ENCODE data around the gene GPANK1. TPM values are rescaled to one million over a fixed set of nuclear protein-coding genes. Genes with fewer than 3 reads are reported as not detected.
A peak's percentile ranks its signal among the peaks of the same experiment; 100 is the strongest.

The GPANK1 gene
- total and polyA plus RNA-seq, 2 of the 13 experiments (the other 11 are each of a cell fraction or from before 2014, with no cell fraction given) = 15.4 to 22.8 TPM

DNA sequence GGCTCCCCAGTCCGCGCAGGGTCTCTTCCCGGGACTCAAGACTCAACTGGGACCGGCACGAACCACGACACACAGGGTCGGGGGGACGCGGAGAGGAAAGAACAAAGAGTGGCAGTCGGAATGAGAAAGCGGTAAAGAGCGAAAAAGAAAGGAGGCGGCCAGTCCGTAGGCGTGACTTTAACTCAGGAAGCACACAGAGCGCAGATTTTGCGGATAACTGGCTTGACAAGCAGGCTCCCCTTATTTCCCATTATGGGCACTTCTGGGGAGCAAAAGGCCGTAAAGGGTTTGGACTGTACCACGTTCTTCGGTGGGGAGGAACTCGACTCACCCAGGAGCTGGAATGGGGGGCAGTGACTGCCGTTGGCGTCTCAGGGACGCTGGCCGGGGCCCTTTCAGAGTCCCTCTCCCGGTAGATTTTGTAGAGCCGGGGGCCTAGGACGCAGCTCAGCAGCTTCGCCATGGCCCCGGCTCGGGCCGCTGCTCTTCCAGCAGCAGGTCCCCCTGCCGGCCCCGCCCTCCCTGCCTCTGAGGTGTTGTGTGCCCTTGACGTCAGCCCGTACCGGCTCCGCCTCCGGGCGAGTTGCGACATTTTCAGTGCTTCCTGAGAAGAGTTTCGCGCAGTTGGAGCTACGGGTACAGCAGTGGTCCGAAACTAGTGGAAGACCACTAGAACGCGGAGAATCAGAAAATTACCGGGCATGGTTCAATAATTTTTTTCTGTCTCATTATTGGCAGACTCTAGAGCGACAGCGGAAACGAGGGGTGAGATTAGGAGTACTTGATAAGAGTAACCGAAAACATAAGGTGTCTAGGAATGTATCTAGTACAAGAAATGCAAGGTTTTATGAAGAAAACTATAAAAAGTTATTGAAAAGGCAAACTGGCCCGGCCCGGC, 38.3 kb upstream of the GPANK1 start, which contains the start of gene ABHD16A (continued):
- TF ChIP-seq ZNF782 (CRISPR knock-in tag; IDR thresholded peaks at IDR 0.05; ENCODE audit: borderline replicate concordance) = no peak; the same call in 1 of the 2 replicates
- 0 out of 2 replicates have a peak, but pooled peaks have one; percentile 11 for TF ChIP-seq ZSCAN29 (CRISPR knock-in tag; conservative IDR thresholded peaks at IDR 0.05)
- no peak for TF ChIP-seq ZNF781 (CRISPR knock-in tag; IDR thresholded peaks at IDR 0.05; ENCODE audit: borderline replicate concordance, not compliant biosample characterization)
- TF ChIP-seq BRCA1 (CRISPR knock-in tag; IDR thresholded peaks at IDR 0.05) = no peak
- TF ChIP-seq GFI1 (CRISPR knock-in tag; IDR thresholded peaks at IDR 0.05; ENCODE audit: borderline replicate concordance) = peak; percentile 62; the same call in 1 of the 2 replicates
- peak; percentile 76 for TF ChIP-seq ZNF816 (CRISPR knock-in tag; IDR thresholded peaks at IDR 0.05; ENCODE audit: borderline replicate concordance)
- no peak for TF ChIP-seq NR1H2 (CRISPR knock-in tag; IDR thresholded peaks at IDR 0.05; ENCODE audit: borderline replicate concordance, low read depth)
- TF ChIP-seq, protein P1, sequence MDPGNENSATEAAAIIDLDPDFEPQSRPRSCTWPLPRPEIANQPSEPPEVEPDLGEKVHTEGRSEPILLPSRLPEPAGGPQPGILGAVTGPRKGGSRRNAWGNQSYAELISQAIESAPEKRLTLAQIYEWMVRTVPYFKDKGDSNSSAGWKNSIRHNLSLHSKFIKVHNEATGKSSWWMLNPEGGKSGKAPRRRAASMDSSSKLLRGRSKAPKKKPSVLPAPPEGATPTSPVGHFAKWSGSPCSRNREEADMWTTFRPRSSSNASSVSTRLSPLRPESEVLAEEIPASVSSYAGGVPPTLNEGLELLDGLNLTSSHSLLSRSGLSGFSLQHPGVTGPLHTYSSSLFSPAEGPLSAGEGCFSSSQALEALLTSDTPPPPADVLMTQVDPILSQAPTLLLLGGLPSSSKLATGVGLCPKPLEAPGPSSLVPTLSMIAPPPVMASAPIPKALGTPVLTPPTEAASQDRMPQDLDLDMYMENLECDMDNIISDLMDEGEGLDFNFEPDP (CRISPR knock-in tag; conservative IDR thresholded peaks at IDR 0.05) = no peak
- peak; percentile 42; the same call in 1 of the 2 replicates for TF ChIP-seq GZF1 (CRISPR knock-in tag; IDR thresholded peaks at IDR 0.05)
- TF ChIP-seq, protein P2, sequence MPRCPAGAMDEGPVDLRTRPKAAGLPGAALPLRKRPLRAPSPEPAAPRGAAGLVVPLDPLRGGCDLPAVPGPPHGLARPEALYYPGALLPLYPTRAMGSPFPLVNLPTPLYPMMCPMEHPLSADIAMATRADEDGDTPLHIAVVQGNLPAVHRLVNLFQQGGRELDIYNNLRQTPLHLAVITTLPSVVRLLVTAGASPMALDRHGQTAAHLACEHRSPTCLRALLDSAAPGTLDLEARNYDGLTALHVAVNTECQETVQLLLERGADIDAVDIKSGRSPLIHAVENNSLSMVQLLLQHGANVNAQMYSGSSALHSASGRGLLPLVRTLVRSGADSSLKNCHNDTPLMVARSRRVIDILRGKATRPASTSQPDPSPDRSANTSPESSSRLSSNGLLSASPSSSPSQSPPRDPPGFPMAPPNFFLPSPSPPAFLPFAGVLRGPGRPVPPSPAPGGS (CRISPR knock-in tag; IDR thresholded peaks at IDR 0.05) = no peak; the same call in none of the 2 replicates
- peak; percentile 70 for TF ChIP-seq RXRB (CRISPR knock-in tag; IDR thresholded peaks at IDR 0.05; ENCODE audit: borderline replicate concordance)
- TF ChIP-seq MED8 (CRISPR knock-in tag; IDR thresholded peaks at IDR 0.05; ENCODE audit: insufficient replicate concordance) = peak; percentile 73
- no peak for TF ChIP-seq RAD21 (CRISPR knock-in tag; IDR thresholded peaks at IDR 0.05)
- peak; percentile 73; the same call in 1 of the 2 replicates for TF ChIP-seq SOX5 (CRISPR knock-in tag; IDR thresholded peaks at IDR 0.05; ENCODE audit: borderline replicate concordance)
- no peak for TF ChIP-seq ZEB1 (IDR thresholded peaks at IDR 0.05; ENCODE audit: insufficient replicate concordance, low read depth)
- TF ChIP-seq, protein P3, sequence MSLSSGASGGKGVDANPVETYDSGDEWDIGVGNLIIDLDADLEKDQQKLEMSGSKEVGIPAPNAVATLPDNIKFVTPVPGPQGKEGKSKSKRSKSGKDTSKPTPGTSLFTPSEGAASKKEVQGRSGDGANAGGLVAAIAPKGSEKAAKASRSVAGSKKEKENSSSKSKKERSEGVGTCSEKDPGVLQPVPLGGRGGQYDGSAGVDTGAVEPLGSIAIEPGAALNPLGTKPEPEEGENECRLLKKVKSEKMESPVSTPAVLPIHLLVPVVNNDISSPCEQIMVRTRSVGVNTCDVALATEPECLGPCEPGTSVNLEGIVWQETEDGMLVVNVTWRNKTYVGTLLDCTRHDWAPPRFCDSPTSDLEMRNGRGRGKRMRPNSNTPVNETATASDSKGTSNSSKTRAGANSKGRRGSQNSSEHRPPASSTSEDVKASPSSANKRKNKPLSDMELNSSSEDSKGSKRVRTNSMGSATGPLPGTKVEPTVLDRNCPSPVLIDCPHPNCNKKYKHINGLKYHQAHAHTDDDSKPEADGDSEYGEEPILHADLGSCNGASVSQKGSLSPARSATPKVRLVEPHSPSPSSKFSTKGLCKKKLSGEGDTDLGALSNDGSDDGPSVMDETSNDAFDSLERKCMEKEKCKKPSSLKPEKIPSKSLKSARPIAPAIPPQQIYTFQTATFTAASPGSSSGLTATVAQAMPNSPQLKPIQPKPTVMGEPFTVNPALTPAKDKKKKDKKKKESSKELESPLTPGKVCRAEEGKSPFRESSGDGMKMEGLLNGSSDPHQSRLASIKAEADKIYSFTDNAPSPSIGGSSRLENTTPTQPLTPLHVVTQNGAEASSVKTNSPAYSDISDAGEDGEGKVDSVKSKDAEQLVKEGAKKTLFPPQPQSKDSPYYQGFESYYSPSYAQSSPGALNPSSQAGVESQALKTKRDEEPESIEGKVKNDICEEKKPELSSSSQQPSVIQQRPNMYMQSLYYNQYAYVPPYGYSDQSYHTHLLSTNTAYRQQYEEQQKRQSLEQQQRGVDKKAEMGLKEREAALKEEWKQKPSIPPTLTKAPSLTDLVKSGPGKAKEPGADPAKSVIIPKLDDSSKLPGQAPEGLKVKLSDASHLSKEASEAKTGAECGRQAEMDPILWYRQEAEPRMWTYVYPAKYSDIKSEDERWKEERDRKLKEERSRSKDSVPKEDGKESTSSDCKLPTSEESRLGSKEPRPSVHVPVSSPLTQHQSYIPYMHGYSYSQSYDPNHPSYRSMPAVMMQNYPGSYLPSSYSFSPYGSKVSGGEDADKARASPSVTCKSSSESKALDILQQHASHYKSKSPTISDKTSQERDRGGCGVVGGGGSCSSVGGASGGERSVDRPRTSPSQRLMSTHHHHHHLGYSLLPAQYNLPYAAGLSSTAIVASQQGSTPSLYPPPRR (CRISPR knock-in tag; IDR thresholded peaks at IDR 0.05; ENCODE audit: borderline replicate concordance) = peak; percentile 45; the same call in 1 of the 2 replicates
- TF ChIP-seq YEATS2 (CRISPR knock-in tag; IDR thresholded peaks at IDR 0.05; ENCODE audit: borderline replicate concordance) = peak; percentile 94
- TF ChIP-seq ZNF878 (CRISPR knock-in tag; IDR thresholded peaks at IDR 0.05) = no peak

Data from HepG2 (cell line).